ENCODE measurements around the gene GDPGP1. TPM values are rescaled to one million over a fixed set of nuclear protein-coding genes. Genes with fewer than 3 reads are reported as not detected.

The GDPGP1 gene
- total and polyA plus RNA-seq, 9 of the 15 experiments (the other 6 are each of a cell fraction or from before 2014, with no cell fraction given), result 0.78 to 6.1 (median 2.8) TPM

GRCh38 chr15:90241343-90242192 is 7.6 kb downstream of the GDPGP1 start (continued):
- peak; percentile 36; the same call in 1 of the 2 replicates for TF ChIP-seq TFAP4 (CRISPR knock-in tag; IDR thresholded peaks at IDR 0.05; ENCODE audit: borderline replicate concordance)
- TF ChIP-seq NR4A1 (CRISPR knock-in tag; IDR thresholded peaks at IDR 0.05), result no peak
- TF ChIP-seq NR4A1 (tag; IDR thresholded peaks at IDR 0.05), result peak; percentile 89
- peak; percentile 66 for TF ChIP-seq ATF7 (IDR thresholded peaks at IDR 0.05)
- TF ChIP-seq RUNX1 (IDR thresholded peaks at IDR 0.05; ENCODE audit: low read depth), result no peak
- TF ChIP-seq RCOR1 (IDR thresholded peaks at IDR 0.05; ENCODE audit: borderline replicate concordance in 1 of 2, low read depth in 2 of 2, low read length in 2 of 2), result peak in 1 of 2 experiments; percentile 78; a peak in 2 of 4 replicates
- peak; percentile 55; the same call in 1 of the 2 replicates for TF ChIP-seq CXXC5 (CRISPR knock-in tag; IDR thresholded peaks at IDR 0.05)
- peak in 1 of 2 experiments; percentile 34; a peak in 2 of 4 replicates for TF ChIP-seq NRF1 (conservative IDR thresholded peaks at IDR 0.05 in 1 of 2, IDR thresholded peaks at IDR 0.05 in 1 of 2)
- 0 out of 4 replicates have a peak, but pooled peaks of 1 of the 2 experiments have one; percentile 18 for TF ChIP-seq FOXA3 (CRISPR knock-in tag; conservative IDR thresholded peaks at IDR 0.05 in 1 of 2, IDR thresholded peaks at IDR 0.05 in 1 of 2)
- peak; percentile 37; the same call in 1 of the 2 replicates for TF ChIP-seq SOX6 (IDR thresholded peaks at IDR 0.05)
- peak in 2 of 3 experiments; percentile 40 to 53 for TF ChIP-seq YY1 (IDR thresholded peaks at IDR 0.05; ENCODE audit: borderline replicate concordance in 1 of 3, control insufficient read depth in 1 of 3, extremely low read depth in 1 of 3, insufficient read depth in 3 of 3, insufficient read length in 1 of 3, insufficient replicate concordance in 2 of 3, low read depth in 1 of 3, low read length in 2 of 3)
- TF ChIP-seq NFE2 (IDR thresholded peaks at IDR 0.05; ENCODE audit: low read depth), result peak; percentile 26; the same call in 1 of the 2 replicates
- TF ChIP-seq HINFP (tag; conservative IDR thresholded peaks at IDR 0.05; ENCODE audit: low read depth), result peak; percentile 75; the same call in 1 of the 2 replicates
- TF ChIP-seq ZBTB5 (IDR thresholded peaks at IDR 0.05), result 0 out of 2 replicates have a peak, but pooled peaks have one; percentile 28
- TF ChIP-seq MAZ (CRISPR knock-in tag; conservative IDR thresholded peaks at IDR 0.05 in 1 of 2, IDR thresholded peaks at IDR 0.05 in 1 of 2), result peak in 1 of 2 experiments; percentile 40; a peak in 1 of 4 replicates
- TF ChIP-seq AFF1 (IDR thresholded peaks at IDR 0.05; ENCODE audit: low read depth in 1 of 2, partially characterized antibody in 2 of 2), result peak in 1 of 2 experiments; percentile 9

Data from K562 (cell line).